D721Med (cell line): ENCODE measurements around the gene EPHA2.

Source experiments
- DNase-seq: peaks from one replicate; pipeline ENCODE4 v3.0.0; 2011; ENCODE audit warnings: low spot score; ENCODE audit not compliant: insufficient read length
- FAIRE-seq: peaks from 2 replicates; lab custom pipeline; 2011; peaks lifted over from hg19 to GRCh38; lab: Jason Lieb, UNC
- TF ChIP-seq, protein P1 (sequence below): IDR thresholded peaks from 2 replicates; pipeline ENCODE4 v1.5.1; 2012; ENCODE audit warnings: mild to moderate bottlenecking, control low read depth; ENCODE audit not compliant: insufficient read depth; ENCODE audit errors: missing control alignments

EPHA2 gene

DNA sequence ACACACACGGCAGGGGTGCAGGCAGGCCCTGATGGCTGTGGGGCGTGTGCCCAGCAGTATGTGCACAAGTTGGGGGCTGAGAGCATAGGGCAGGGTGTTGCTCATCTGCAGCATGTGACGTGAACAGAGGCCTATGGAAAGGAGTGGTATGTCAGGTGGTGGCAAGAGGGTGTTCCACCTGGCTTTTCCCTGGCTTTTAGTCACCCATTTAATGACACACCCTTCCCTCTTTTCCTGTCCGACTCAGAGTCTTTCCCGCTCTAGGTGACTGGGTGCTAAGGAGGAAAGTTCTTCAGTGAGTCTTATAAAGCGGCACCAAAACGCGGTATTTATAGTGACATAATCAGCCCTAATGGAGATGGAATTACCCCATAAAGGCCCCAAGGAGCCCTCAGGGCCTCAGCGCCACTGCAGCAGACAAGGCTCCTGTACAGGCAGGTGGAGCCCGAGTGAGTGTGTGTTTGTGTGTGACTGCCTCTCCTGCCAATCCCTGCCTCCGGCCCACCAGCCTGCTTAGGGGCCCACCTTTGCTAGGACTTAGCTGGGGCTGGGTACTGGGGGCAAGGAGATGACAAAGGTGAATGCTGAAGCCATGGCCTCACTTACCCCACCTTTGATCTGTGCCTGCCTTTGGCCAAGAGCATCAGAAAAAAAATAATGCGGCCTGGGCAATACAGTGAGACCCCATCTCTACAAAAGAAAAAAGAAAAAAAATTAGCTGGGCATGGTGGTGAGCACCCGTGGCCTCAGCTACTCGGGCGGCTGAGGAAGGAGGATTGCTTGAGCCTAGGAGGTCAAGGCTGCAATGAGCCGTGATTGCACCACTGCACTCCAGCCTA is 3.3 kb upstream of the EPHA2 start:
- TF ChIP-seq, protein P1, sequence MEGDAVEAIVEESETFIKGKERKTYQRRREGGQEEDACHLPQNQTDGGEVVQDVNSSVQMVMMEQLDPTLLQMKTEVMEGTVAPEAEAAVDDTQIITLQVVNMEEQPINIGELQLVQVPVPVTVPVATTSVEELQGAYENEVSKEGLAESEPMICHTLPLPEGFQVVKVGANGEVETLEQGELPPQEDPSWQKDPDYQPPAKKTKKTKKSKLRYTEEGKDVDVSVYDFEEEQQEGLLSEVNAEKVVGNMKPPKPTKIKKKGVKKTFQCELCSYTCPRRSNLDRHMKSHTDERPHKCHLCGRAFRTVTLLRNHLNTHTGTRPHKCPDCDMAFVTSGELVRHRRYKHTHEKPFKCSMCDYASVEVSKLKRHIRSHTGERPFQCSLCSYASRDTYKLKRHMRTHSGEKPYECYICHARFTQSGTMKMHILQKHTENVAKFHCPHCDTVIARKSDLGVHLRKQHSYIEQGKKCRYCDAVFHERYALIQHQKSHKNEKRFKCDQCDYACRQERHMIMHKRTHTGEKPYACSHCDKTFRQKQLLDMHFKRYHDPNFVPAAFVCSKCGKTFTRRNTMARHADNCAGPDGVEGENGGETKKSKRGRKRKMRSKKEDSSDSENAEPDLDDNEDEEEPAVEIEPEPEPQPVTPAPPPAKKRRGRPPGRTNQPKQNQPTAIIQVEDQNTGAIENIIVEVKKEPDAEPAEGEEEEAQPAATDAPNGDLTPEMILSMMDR: no peak
- DNase-seq (no peak), FAIRE-seq (no peak)

DNA sequence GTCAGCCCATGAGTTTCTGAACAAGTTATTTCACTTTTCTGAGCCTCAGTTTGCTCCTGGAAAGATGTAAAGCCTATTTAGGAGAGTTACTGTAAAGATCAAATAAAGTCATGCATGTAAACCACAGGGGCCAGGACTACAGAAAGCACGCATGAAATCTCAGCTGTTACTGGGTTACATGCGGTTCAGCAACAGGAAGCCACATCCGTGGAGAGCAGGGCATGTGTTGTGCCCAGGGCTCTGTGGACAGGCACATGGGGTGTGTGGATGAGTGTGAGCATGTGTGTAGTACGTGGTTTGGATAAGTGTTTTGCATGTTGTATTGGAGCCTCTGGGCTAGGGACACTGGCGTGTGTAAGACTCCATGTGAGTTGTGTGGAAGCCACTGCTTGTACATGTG is 2.2 kb upstream of the EPHA2 start:
- FAIRE-seq: no peak
- DNase-seq: no peak
- TF ChIP-seq, protein P1: no peak

GRCh38 chr1:16156848-16157495 is 1.1 kb upstream of the EPHA2 start:
- no peak for DNase-seq
- FAIRE-seq: no peak
- TF ChIP-seq, protein P1: no peak

DNA sequence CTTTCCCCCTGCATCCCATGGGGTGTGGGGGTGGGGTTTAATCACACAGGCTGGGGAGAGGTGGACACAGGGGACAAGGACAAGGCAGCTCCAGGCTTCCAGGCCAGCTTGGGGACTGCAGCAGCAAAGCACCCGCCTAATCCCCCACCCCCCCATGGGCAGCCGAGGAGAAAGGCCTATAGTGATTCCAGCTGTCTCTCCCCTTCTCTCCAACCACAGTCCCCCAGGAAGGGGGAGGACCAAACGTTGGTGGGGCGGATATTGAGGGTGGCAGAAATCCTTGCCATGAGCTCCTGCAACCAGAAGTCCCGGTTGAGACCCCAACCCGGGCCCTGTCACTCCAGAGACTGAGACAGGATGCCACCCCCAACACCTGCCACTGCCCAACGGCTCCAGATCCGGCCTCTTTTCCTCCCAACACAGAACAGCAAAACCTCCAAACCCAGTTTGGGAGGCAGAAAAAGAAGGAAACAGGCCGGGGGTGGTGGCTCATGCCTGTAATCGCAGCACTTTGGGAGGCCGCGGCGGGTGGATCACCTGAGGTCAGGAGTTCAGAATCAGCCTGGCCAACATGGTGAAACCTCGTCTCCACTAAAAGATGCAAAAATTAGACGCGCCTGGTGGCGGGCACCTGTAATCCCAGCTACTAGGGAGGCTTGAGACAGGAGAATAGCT is 1.7 kb downstream of the EPHA2 start:
- TF ChIP-seq, protein P1: no peak
- DNase-seq: no peak
- FAIRE-seq: no peak

- TF ChIP-seq, protein P1: no peak
- FAIRE-seq (no peak), DNase-seq (no peak)
Observed at GRCh38 chr1:16153096-16153998, 2.5 kb downstream of the EPHA2 start.

DNA sequence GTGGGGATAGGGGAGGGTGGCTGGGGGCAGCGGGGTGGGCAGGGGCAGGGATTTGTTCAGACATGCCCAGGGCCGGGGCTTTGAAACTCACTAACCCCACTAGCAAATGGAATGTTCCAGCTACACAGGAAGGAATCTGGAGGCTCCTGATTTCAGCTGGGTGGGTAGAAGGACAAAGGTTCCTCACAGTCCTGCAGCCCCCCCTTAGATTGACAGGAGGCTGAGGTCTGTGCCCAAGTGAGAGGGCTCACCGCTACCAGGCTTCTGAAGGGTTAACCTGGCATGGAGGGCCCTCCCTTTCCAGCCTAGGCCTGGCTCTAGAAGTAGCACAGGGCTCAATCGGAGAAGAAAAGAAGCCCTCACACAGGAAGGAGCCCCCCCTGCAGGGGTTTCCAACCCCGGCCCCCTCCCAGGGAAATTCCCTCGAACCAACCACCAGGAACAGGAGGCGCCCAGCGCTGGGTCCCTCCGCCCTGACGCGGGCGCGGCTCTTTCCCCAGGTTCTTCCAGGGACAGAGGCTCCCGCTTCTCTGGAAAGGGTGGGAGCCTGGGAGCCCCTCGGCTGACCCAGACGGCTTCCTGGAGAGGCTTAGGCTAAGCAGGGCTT is 3.3 kb downstream of the EPHA2 start:
- TF ChIP-seq, protein P1: no peak
- DNase-seq: no peak
- FAIRE-seq: no peak
